Esophagus squamous epithelium (tissue), 5 donors: Measurements from ENCODE around the gene FAM156B. TPM values are rescaled to one million over a fixed set of nuclear protein-coding genes. Genes with fewer than 3 reads are reported as not detected.
"Not testable (repeated sequence)": the region's sequence is repeated elsewhere in the genome, so short reads cannot be mapped to it uniquely, and the experiment has no call there.

Experiments used
- DNase-seq: peaks from one replicate; lab custom pipeline; 2025; lab: John Stamatoyannopoulos, UW
- H3K27ac ChIP-seq, 4 donors: fragments of 200-600 bp; sonication (generic); one replicate each; pipeline ENCODE4 v1.5.1; 2016 to 2019; ENCODE audit warnings: mild to moderate bottlenecking in 1 of 4
- H3K27me3 ChIP-seq, 4 donors: fragments of 200-600 bp; sonication (generic); 1 replicate in 3 of 4; 2 replicates in 1 of 4; pipeline versions ENCODE4 v1.5.1 to v1.6.0; 2017 to 2021; ENCODE audit warnings: antibody characterized with exemption in 1 of 4
- H3K36me3 ChIP-seq, 3 donors: fragments of 200-600 bp; sonication (generic); one replicate each; pipeline ENCODE4 v1.5.1; 2016 to 2019
- H3K4me1 ChIP-seq, 3 donors: fragments of 200-600 bp; sonication (generic); one replicate each; pipeline ENCODE4 v1.5.1; 2017 to 2019
- H3K4me3 ChIP-seq, 4 donors: fragments of 200-600 bp; sonication (generic); 1 replicate in 3 of 4; 2 replicates in 1 of 4; pipeline ENCODE4 v1.5.1; 2016 to 2019; ENCODE audit warnings: mild to moderate bottlenecking in 2 of 4, moderate library complexity in 1 of 4
- H3K9me3 ChIP-seq, 3 donors: fragments of 200-600 bp; sonication (generic); one replicate each; pipeline ENCODE4 v1.5.1; 2016 to 2019
- CTCF ChIP-seq, 6 experiments: fragments of 450-650 bp in 4 of 6; fragments of 200-600 bp in 2 of 6; sonication (generic) in 2 of 6; IDR thresholded peaks; one replicate each; pipeline ENCODE4 v1.5.1; 2016 to 2019; ENCODE audit warnings: antibody characterized with exemption in 6 of 6, mild to moderate bottlenecking in 4 of 6, moderate library complexity in 4 of 6
- POLR2A ChIP-seq, 4 donors: fragments of 450-650 bp; IDR thresholded peaks; one replicate each; pipeline ENCODE4 v1.6.1; 2017; ENCODE audit warnings: antibody characterized with exemption in 4 of 4, mild to moderate bottlenecking in 4 of 4, moderate library complexity in 3 of 4
- WGBS, 2 donors: methylation state at CpG; one replicate each; pipeline ENCODE4 v1.1.5; 2018; 5-methylcytosine and 5-hydroxymethylcytosine counted together
- intact Hi-C: fragments of 100-400 bp; cut with DNase I; formaldehyde crosslinking; loops from one replicate; pipeline ENCODE4 v1.15.0; 2022
- total RNA-seq, 4 donors: library from RNA; depleted of rRNA; stranded (reverse); fragments of >200 nt; gene quantifications; one replicate each; pipeline ENCODE4 v1.1.0, GENCODE V29; 2016
- donor health status: DM: yes; HTN: yes; CAD: no.

The FAM156B gene
- total RNA-seq, 4 donors from 2014 or later, result 6.2 to 23.8 (median 11.1) TPM

GRCh38 chrX:52870046-52870445 lies 27.1 kb upstream of the FAM156B start:
- Histone ChIP-seq H3K4me1 (no peaks in the 10 kb centered on the region), H3K27me3 (no peaks in the 10 kb centered on the region), H3K9me3 (no peaks in the 10 kb centered on the region), H3K36me3 (no peaks in the 10 kb centered on the region), H3K4me3 (no peak overlapping the region), H3K27ac (no peak overlapping the region)
- 33 to 75% methylated on average over 1 of the region's 1 CpG for WGBS, 2 donors
- DNase-seq, result no peak
- TF ChIP-seq CTCF (IDR thresholded peaks at IDR 0.05) (no peak), POLR2A (IDR thresholded peaks at IDR 0.05) (no peak)
- intact Hi-C loops, result no loop called here

GRCh38 chrX:52873825-52874224 lies 23.3 kb upstream of the FAM156B start:
- H3K9me3 ChIP-seq, DNase-seq, H3K27ac ChIP-seq, intact Hi-C loops, H3K4me1 ChIP-seq, H3K36me3 ChIP-seq, H3K4me3 ChIP-seq, H3K27me3 ChIP-seq: not testable (repeated sequence)

GRCh38 chrX:52874661-52875060 lies 22.5 kb upstream of the FAM156B start:
- 73 to 88% methylated on average over 5 of the region's 5 CpGs for WGBS, 2 donors
- intact Hi-C loops, result no loop called here

GRCh38 chrX:52875436-52875835 lies 21.7 kb upstream of the FAM156B start:
- H3K4me3 ChIP-seq, H3K36me3 ChIP-seq, H3K27me3 ChIP-seq, intact Hi-C loops, H3K27ac ChIP-seq, DNase-seq, H3K9me3 ChIP-seq, H3K4me1 ChIP-seq: not testable (repeated sequence)
- WGBS, 2 donors, result 60 to 72% methylated on average over 4 to 9 of the region's 10 CpGs

More at GRCh38 chrX:52874661-52875060, 22.5 kb upstream of the FAM156B start:
- H3K4me1 ChIP-seq, result no peaks in the 10 kb centered on the region
- no peak for TF ChIP-seq POLR2A (IDR thresholded peaks at IDR 0.05)
- no peak for TF ChIP-seq CTCF (IDR thresholded peaks at IDR 0.05)
- H3K9me3 ChIP-seq, result no peaks in the 10 kb centered on the region
- no peak for DNase-seq
- H3K27ac ChIP-seq, result no peak overlapping the region
- no peaks in the 10 kb centered on the region for H3K36me3 ChIP-seq
- H3K27me3 ChIP-seq, result no peaks in the 10 kb centered on the region
- no peak overlapping the region for H3K4me3 ChIP-seq

DNA sequence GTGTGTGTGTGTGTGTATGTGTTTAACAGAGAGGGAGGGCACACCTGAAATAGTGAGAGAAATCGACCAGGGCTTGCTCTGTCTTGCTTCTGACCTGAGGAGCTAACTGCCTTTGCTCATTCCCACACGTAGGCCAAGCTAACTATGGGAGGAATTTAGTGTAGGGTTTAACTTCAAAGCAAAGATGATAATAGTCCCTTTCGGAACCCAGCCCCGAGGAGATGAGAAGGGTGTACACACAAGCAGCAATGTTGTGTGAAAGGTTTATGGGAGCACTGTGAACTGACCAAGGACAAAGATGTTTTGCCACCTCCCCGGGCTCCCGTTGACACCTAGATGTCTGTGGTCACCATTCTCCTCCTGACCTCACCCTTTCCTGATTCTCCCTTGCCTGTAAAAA lies 20.7 kb upstream of the FAM156B start:
- WGBS, 2 donors, result 33 to 56% methylated on average over 3 to 6 of the region's 6 CpGs
- H3K4me1 ChIP-seq, H3K36me3 ChIP-seq, H3K27me3 ChIP-seq, DNase-seq, H3K27ac ChIP-seq, H3K9me3 ChIP-seq, intact Hi-C loops, H3K4me3 ChIP-seq: not testable (repeated sequence)

GRCh38 chrX:52887459-52887858 lies 9.7 kb upstream of the FAM156B start:
- H3K27me3 ChIP-seq, DNase-seq, H3K27ac ChIP-seq, H3K4me3 ChIP-seq, H3K36me3 ChIP-seq, intact Hi-C loops, H3K9me3 ChIP-seq, H3K4me1 ChIP-seq: not testable (repeated sequence)
- no CpG with 5 or more reads among the region's 10 CpGs for WGBS, 2 donors

DNA sequence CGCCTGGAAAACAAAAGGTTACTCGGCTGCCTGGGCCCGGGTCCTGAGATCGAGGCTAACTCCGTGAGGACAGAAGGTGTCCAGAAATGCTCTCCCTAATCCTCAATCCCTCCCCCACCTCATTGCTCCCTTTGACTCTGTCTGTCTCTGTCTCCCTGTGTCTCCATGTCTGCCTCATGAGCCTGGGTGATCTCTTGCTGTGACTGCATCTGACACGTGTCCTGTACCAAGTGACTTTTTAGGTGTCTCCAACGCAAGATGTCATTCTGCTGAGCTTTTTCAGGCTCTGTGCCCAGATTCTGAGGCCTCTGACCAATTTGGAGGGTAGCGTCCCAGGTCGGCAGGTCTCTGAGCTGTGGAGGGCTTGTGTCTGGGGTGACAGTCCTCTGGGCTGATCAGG lies 9.0 kb upstream of the FAM156B start:
- DNase-seq, H3K4me1 ChIP-seq, H3K27ac ChIP-seq, H3K9me3 ChIP-seq, H3K36me3 ChIP-seq, H3K27me3 ChIP-seq, intact Hi-C loops, H3K4me3 ChIP-seq: not testable (repeated sequence)
- no CpG with 5 or more reads among the region's 9 CpGs for WGBS, 2 donors

DNA sequence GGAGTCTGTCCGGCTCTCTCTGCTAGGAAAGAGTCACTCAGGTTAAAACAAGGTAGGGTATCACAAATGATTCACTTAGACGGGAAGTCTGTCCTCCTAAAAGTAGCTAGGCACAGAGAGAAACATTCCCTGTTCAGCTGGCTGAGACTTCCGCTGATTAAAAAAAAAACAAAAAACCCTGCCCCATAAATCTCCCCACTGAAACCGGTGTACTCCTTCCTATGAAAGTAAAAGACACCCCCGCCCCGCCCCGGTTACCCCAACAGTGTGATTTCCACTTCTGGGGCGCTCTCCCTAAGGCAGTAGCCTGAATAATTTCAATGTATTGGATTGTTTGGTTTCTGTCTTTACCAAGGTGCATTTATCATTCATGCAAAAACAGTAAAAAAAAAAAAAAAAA lies 692 bp upstream of the FAM156B start:
- H3K27me3 ChIP-seq, DNase-seq, H3K36me3 ChIP-seq, H3K4me3 ChIP-seq, H3K9me3 ChIP-seq, H3K4me1 ChIP-seq, H3K27ac ChIP-seq, intact Hi-C loops: not testable (repeated sequence)
- WGBS, 2 donors, result no CpG with 5 or more reads among the region's 8 CpGs

- H3K27me3 ChIP-seq, H3K27ac ChIP-seq, H3K36me3 ChIP-seq, DNase-seq, H3K4me3 ChIP-seq, intact Hi-C loops, H3K9me3 ChIP-seq, H3K4me1 ChIP-seq: not testable (repeated sequence)
- WGBS, 2 donors, result no CpG with 5 or more reads among the region's 10 CpGs
These were observed 8.4 kb downstream of the FAM156B start for GRCh38 chrX:52905531-52905930.

- WGBS, 2 donors, result no CpG with 5 or more reads among the region's 4 CpGs
- intact Hi-C loops, result not testable (repeated sequence)
These were observed 8.9 kb downstream of the FAM156B start for GRCh38 chrX:52906072-52906471.

DNA sequence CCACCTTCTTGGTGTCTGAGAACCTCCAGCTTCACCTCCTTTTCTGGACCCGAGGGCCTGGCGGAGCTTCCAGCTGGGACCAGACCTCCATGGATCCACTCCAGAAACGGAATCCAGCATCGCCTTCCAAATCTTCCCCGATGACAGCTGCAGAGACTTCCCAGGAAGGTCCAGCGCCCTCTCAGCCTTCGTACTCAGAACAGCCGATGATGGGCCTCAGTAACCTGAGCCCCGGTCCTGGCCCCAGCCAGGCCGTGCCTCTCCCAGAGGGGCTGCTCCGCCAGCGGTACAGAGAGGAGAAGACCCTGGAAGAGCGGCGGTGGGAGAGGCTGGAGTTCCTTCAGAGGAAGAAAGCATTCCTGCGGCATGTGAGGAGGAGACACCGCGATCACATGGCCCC lies 10.0 kb downstream of the FAM156B start:
- H3K27ac ChIP-seq, H3K27me3 ChIP-seq, H3K9me3 ChIP-seq, intact Hi-C loops, H3K4me3 ChIP-seq, DNase-seq, H3K4me1 ChIP-seq, H3K36me3 ChIP-seq: not testable (repeated sequence)
- no CpG with 5 or more reads among the region's 17 CpGs for WGBS, 2 donors

More at GRCh38 chrX:52906072-52906471, 8.9 kb downstream of the FAM156B start:
- not testable (repeated sequence) for H3K4me1 ChIP-seq, H3K36me3 ChIP-seq, DNase-seq, H3K27me3 ChIP-seq, H3K9me3 ChIP-seq, H3K4me3 ChIP-seq, H3K27ac ChIP-seq

DNA sequence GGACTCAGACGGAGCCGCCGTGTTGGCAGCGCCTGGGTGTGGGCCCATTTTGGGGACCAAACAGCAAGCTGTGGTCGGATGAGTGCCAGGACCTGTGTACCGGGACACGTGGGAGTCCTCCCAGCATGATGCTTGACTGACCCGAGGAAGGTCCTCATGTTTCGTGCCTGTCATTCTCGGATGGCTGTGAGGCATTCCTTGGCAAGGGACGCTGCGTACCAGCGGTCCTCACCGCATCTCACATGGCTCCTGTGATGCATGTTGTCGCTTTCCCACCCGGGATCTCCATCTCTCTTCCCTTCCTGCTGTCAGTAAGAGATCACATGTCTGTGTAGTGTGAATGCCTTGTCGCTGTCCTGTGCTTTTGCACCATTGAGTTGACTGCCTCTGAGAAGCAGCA lies 10.8 kb downstream of the FAM156B start:
- DNase-seq, H3K27ac ChIP-seq, H3K36me3 ChIP-seq, intact Hi-C loops, H3K9me3 ChIP-seq, H3K4me1 ChIP-seq, H3K4me3 ChIP-seq, H3K27me3 ChIP-seq: not testable (repeated sequence)
- WGBS, 2 donors, result no CpG with 5 or more reads among the region's 17 CpGs
